Neural progenitor cell (in vitro differentiated cells): ENCODE data around the gene CCDC28B.

Source experiments
- EZH2 ChIP-seq: fragments of 200-600 bp; sonication (generic); IDR thresholded peaks from 2 replicates; pipeline ENCODE4 v1.6.1; 2017; ENCODE audit warnings: antibody characterized with exemption, mild to moderate bottlenecking, moderate library complexity
- EZH2phosphoT487 ChIP-seq: fragments of 200-600 bp; sonication (generic); IDR thresholded peaks from 2 replicates; pipeline ENCODE4 v1.6.1; 2017; ENCODE audit warnings: antibody characterized with exemption
- TF ChIP-seq, protein P1 (sequence below): fragments of 200-600 bp; sonication (generic); IDR thresholded peaks from 2 replicates; pipeline ENCODE4 v1.5.1; 2017; ENCODE audit warnings: antibody characterized with exemption, mild to moderate bottlenecking

DNA sequence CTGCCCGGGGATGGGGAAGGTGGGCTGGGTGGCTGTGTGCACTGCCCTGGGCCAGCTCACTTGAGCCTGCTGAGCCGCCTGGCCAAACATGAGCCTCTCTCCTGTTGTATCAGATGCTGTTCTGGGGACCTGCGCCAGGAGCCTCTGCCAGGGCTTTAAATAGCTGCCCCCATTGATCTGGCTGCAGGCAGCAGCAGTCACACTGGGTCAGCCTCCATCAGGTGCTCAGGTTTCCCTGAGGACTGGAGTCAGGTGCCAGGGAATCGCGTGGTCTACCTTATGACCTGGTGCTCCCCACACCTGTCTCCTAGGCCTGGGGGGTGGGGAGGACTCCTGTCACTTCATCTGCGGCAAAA is 700 bp upstream of the CCDC28B start:
- TF ChIP-seq, protein P1, sequence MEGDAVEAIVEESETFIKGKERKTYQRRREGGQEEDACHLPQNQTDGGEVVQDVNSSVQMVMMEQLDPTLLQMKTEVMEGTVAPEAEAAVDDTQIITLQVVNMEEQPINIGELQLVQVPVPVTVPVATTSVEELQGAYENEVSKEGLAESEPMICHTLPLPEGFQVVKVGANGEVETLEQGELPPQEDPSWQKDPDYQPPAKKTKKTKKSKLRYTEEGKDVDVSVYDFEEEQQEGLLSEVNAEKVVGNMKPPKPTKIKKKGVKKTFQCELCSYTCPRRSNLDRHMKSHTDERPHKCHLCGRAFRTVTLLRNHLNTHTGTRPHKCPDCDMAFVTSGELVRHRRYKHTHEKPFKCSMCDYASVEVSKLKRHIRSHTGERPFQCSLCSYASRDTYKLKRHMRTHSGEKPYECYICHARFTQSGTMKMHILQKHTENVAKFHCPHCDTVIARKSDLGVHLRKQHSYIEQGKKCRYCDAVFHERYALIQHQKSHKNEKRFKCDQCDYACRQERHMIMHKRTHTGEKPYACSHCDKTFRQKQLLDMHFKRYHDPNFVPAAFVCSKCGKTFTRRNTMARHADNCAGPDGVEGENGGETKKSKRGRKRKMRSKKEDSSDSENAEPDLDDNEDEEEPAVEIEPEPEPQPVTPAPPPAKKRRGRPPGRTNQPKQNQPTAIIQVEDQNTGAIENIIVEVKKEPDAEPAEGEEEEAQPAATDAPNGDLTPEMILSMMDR = no peak
- TF ChIP-seq EZH2 (no peak), EZH2phosphoT487 (no peak)
